Camera-type eye (tissue), 1 donor: Measurements from ENCODE around the gene UNC13A. TPM values are rescaled to one million over a fixed set of nuclear protein-coding genes. Genes with fewer than 3 reads are reported as not detected.

Experiments
- total RNA-seq: library from RNA; depleted of rRNA; stranded (reverse); fragments of >200 nt; gene quantifications from one replicate; pipeline ENCODE4 v1.2.3, GENCODE V29; 2014

UNC13A gene
- total RNA-seq = 18.1 TPM

GRCh38 chr19:17687857-17688784 is at the start of gene UNC13A:
UNC13A (minus strand) TSS chr19:17688354; CDS start chr19:17688199, 155 bp downstream.

GRCh38 chr19:17718947-17719711 is 31.0 kb upstream of the UNC13A start, which contains the start of gene MAP1S:
MAP1S (plus strand) TSS chr19:17719480; CDS start chr19:17719503, 23 bp downstream.

GRCh38 chr19:17555480-17555928 is 132.7 kb downstream of the UNC13A start, which contains the start of gene COLGALT1:
COLGALT1 (plus strand) TSS chr19:17555649; CDS start chr19:17555714, 65 bp downstream.

Other genes starting within 250 kb of the UNC13A start
- gene TMEM221, start 239.7 kb downstream of the UNC13A start, total RNA-seq = 2.5 TPM
- 3.6 TPM for gene NXNL1, start 227.4 kb downstream of the UNC13A start, total RNA-seq
- 33.2 TPM for gene SLC27A1, start 217.8 kb downstream of the UNC13A start, total RNA-seq
- gene PGLS, start 176.7 kb downstream of the UNC13A start, total RNA-seq = 50.2 TPM
- 43.4 TPM for gene COLGALT1, start 132.7 kb downstream of the UNC13A start, total RNA-seq
- 33.0 TPM for gene MAP1S, start 31.1 kb upstream of the UNC13A start, total RNA-seq
- 5.9 TPM for gene FCHO1, start 63.1 kb upstream of the UNC13A start, total RNA-seq
- 1.2 TPM for gene B3GNT3, start 106.8 kb upstream of the UNC13A start, total RNA-seq
- gene INSL3, start 133.2 kb upstream of the UNC13A start, total RNA-seq = not detected
- gene JAK3, start 159.6 kb upstream of the UNC13A start, total RNA-seq = 3.4 TPM
- gene RPL18A, start 171.6 kb upstream of the UNC13A start, total RNA-seq = 626 TPM
- gene SLC5A5, start 183.6 kb upstream of the UNC13A start, total RNA-seq = not detected
- gene CCDC124, start 244.7 kb upstream of the UNC13A start, total RNA-seq = 50.0 TPM